ENCODE measurements around the gene CCDC86.

- TF ChIP-seq EZH2 (IDR thresholded peaks at IDR 0.05) (no peak), POLR2AphosphoS5 (IDR thresholded peaks at IDR 0.05; ENCODE audit: borderline replicate concordance, low read depth, low read length) (no peak), FOXP2 (optimal IDR thresholded peaks at IDR 0.05; ENCODE audit: control extremely low read depth, extremely low read length, insufficient read depth) (no peak)
Measured at GRCh38 chr11:60836866-60837515, 4.9 kb upstream of the CCDC86 start.
